ENCODE data around the gene NTRK2. TPM values are rescaled to one million over a fixed set of nuclear protein-coding genes. Genes with fewer than 3 reads are reported as not detected.

Gene NTRK2
- total RNA-seq, 2 experiments from 2014 or later: 0.45 to 0.65 TPM

GRCh38 chr9:84694248-84694647 is 24.7 kb downstream of the NTRK2 start:
- no peaks in the 10 kb centered on the region for H3K4me1 Mint-ChIP-seq (ENCODE audit: low read depth)
- ChIA-PET POLR2A (no interaction called here), CTCF (interaction anchor here (1.0 to 2.8 kb wide), 2 partner anchors 23 to 87 kb away, joined by 3 to 29 read pairs; no protein-coding TSS in a partner anchor)
- no peaks in the 10 kb centered on the region for H3K36me3 Mint-ChIP-seq
- no peaks in the 10 kb centered on the region for H3K9me3 Mint-ChIP-seq
- no peak overlapping the region for H3K27ac Mint-ChIP-seq
- intact Hi-C loops (cut with micrococcal nuclease): loop anchor here (10.0 kb wide), 1 partner anchor 299 kb away; no protein-coding TSS in a partner anchor
- no peaks in the 10 kb centered on the region for H3K27me3 Mint-ChIP-seq
- no peak overlapping the region for H3K4me3 Mint-ChIP-seq
- no peak for DNase-seq

GRCh38 chr9:84697042-84697441 is 27.5 kb downstream of the NTRK2 start:
- no peak for DNase-seq
- intact Hi-C loops (cut with micrococcal nuclease): loop anchor here (1.0 to 10.0 kb wide), 3 partner anchors 84 to 302 kb away; no protein-coding TSS in a partner anchor
- H3K9me3 Mint-ChIP-seq: no peaks in the 10 kb centered on the region
- H3K4me3 Mint-ChIP-seq: no peak overlapping the region
- H3K27ac Mint-ChIP-seq: no peak overlapping the region
- POLR2A ChIA-PET: no interaction called here
- CTCF ChIA-PET: interaction anchor here (0.9 to 3.3 kb wide), 6 partner anchors 58 to 729 kb away, joined by 3 to 82 read pairs (median 6); no protein-coding TSS in a partner anchor
- H3K27me3 Mint-ChIP-seq: peaks cover 3% of the 10 kb centered on the region
- no peaks in the 10 kb centered on the region for H3K36me3 Mint-ChIP-seq
- peaks cover 4% of the 10 kb centered on the region for H3K4me1 Mint-ChIP-seq (ENCODE audit: low read depth)

DNA sequence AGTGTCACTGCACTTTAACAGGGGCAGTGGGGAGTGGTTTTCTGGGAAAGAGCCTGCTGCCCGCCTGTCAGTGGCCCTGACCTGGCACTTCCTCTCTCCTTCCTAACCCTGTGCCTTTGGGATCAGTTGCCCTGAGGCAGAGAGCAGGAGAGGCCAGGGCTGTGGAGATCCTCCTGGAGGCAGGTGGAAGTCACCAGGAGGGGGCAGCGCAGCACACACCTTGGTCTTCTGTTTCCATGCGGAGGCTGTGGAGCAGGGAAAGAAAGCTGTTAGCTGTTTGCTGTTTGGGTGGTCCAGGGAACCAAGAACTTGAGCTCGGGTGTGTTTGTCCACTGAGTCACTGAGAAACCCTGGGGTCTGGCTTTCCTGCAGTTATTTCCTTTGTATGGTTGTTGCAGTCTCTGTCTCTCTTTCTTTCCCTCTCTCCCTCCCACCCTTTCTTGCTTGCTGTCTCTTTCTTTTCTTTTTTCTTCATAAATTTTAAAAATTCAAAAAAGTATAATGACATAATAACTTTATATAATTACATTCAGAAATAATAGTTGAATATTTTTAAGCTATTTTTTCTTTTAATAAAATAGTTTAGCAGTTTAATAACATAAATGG is 28.1 kb downstream of the NTRK2 start:
- Mint-ChIP-seq H3K9me3 (no peaks in the 10 kb centered on the region), H3K4me1 (ENCODE audit: low read depth) (peaks cover 4% of the 10 kb centered on the region), H3K27me3 (peaks cover 3% of the 10 kb centered on the region), H3K27ac (no peak overlapping the region), H3K36me3 (no peaks in the 10 kb centered on the region), H3K4me3 (no peak overlapping the region)
- intact Hi-C loops (cut with micrococcal nuclease): loop anchor here (1.0 to 10.0 kb wide), 3 partner anchors 84 to 303 kb away; no protein-coding TSS in a partner anchor
- DNase-seq: peak; percentile 72
- ChIA-PET POLR2A (no interaction called here), CTCF (interaction anchor here (0.6 to 3.3 kb wide), 15 partner anchors 18 to 913 kb away, joined by 3 to 82 read pairs (median 4); no protein-coding TSS in a partner anchor)

DNA sequence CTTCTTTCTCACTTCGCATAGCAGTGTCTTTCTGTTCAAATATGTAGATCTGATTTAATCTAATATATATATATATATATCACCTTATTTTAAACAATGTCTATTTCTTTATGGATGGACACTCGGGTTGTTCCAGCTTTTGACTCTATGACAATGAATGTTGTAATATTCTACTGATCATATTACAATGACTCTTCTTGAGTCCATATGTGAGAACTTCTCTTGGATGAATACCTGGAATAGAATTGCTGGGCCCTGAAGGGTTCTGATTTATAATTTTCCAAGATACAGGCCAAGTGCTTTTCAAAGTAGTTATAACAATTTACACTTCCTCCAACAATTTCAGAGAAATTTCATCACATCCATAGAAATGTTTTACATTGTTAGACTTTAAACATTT is 28.8 kb downstream of the NTRK2 start:
- Mint-ChIP-seq H3K27me3 (peaks cover 3% of the 10 kb centered on the region), H3K36me3 (no peaks in the 10 kb centered on the region), H3K9me3 (no peaks in the 10 kb centered on the region), H3K27ac (no peak overlapping the region), H3K4me1 (ENCODE audit: low read depth) (peaks cover 4% of the 10 kb centered on the region), H3K4me3 (no peak overlapping the region)
- CTCF ChIA-PET: interaction anchor here (0.6 to 3.3 kb wide), 12 partner anchors 17 to 914 kb away, joined by 3 to 82 read pairs (median 4); no protein-coding TSS in a partner anchor
- intact Hi-C loops (cut with micrococcal nuclease): loop anchor here (10.0 kb wide), 1 partner anchor 304 kb away; no protein-coding TSS in a partner anchor
- DNase-seq: no peak
- POLR2A ChIA-PET: no interaction called here

- no peak overlapping the region for H3K27ac Mint-ChIP-seq
- peaks cover 4% of the 10 kb centered on the region for H3K4me1 Mint-ChIP-seq (ENCODE audit: low read depth)
- no peak for DNase-seq
- H3K36me3 Mint-ChIP-seq: no peaks in the 10 kb centered on the region
- H3K4me3 Mint-ChIP-seq: no peak overlapping the region
- intact Hi-C loops (cut with micrococcal nuclease): loop anchor here (10.0 kb wide), 1 partner anchor 305 kb away; no protein-coding TSS in a partner anchor
- CTCF ChIA-PET: interaction anchor here (1.1 to 1.2 kb wide), 2 partner anchors 80 to 82 kb away, joined by 3 to 6 read pairs; no protein-coding TSS in a partner anchor
- no peaks in the 10 kb centered on the region for H3K9me3 Mint-ChIP-seq
- POLR2A ChIA-PET: no interaction called here
- peaks cover 3% of the 10 kb centered on the region for H3K27me3 Mint-ChIP-seq
These were observed 30.5 kb downstream of the NTRK2 start for GRCh38 chr9:84699984-84700383.

DNA sequence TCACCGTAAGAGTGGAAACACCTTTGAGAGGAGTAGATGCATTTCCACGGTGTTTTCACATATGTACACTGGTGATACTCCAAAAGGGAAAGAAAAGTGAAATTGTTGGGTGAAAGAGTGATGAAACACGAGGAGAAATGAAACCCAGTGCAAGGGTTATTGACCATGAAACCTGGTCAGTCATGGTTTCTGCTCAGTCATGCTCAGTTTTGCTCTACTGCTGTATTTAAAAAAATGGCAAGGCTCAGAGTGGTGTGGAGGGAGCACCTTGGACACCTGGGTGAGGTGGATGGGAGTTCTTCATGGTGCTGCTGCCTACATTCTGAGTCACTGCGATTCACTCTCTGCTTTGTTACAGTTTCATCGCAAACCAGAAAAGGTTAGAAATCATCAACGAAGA is 32.3 kb downstream of the NTRK2 start:
- no peaks in the 10 kb centered on the region for H3K9me3 Mint-ChIP-seq
- H3K4me3 Mint-ChIP-seq: no peak overlapping the region
- CTCF ChIA-PET: interaction anchor here (1.8 kb wide), 1 partner anchor 79 kb away, joined by 4 read pairs; no protein-coding TSS in a partner anchor
- H3K27ac Mint-ChIP-seq: no peak overlapping the region
- intact Hi-C loops (cut with micrococcal nuclease): no loop called here
- H3K36me3 Mint-ChIP-seq: no peaks in the 10 kb centered on the region
- H3K27me3 Mint-ChIP-seq: peaks cover 3% of the 10 kb centered on the region
- DNase-seq: no peak
- POLR2A ChIA-PET: no interaction called here
- peaks cover 4% of the 10 kb centered on the region for H3K4me1 Mint-ChIP-seq (ENCODE audit: low read depth)

- no peak overlapping the region for H3K4me3 Mint-ChIP-seq
These were observed 32.9 kb downstream of the NTRK2 start for GRCh38 chr9:84702471-84702870.

GRCh38 chr9:84703793-84704192 is 34.3 kb downstream of the NTRK2 start:
- Mint-ChIP-seq H3K4me1 (ENCODE audit: low read depth) (peaks cover 9% of the 10 kb centered on the region), H3K9me3 (no peaks in the 10 kb centered on the region), H3K4me3 (no peak overlapping the region), H3K27ac (no peak overlapping the region), H3K36me3 (no peaks in the 10 kb centered on the region), H3K27me3 (peaks cover 3% of the 10 kb centered on the region)
- no peak for DNase-seq
- CTCF ChIA-PET: interaction anchor here (1.8 kb wide), 1 partner anchor 77 kb away, joined by 4 read pairs; no protein-coding TSS in a partner anchor
- POLR2A ChIA-PET: no interaction called here
- intact Hi-C loops (cut with micrococcal nuclease): no loop called here

More at GRCh38 chr9:84702471-84702870, 32.9 kb downstream of the NTRK2 start:
- intact Hi-C loops (cut with micrococcal nuclease): no loop called here
- ChIA-PET CTCF (interaction anchor here (1.8 kb wide), 1 partner anchor 78 kb away, joined by 4 read pairs; no protein-coding TSS in a partner anchor), POLR2A (no interaction called here)
- peaks cover 4% of the 10 kb centered on the region for H3K4me1 Mint-ChIP-seq (ENCODE audit: low read depth)
- H3K27me3 Mint-ChIP-seq: peaks cover 3% of the 10 kb centered on the region
- H3K27ac Mint-ChIP-seq: no peak overlapping the region
- H3K9me3 Mint-ChIP-seq: no peaks in the 10 kb centered on the region
- H3K36me3 Mint-ChIP-seq: no peaks in the 10 kb centered on the region
- no peak for DNase-seq

DNA sequence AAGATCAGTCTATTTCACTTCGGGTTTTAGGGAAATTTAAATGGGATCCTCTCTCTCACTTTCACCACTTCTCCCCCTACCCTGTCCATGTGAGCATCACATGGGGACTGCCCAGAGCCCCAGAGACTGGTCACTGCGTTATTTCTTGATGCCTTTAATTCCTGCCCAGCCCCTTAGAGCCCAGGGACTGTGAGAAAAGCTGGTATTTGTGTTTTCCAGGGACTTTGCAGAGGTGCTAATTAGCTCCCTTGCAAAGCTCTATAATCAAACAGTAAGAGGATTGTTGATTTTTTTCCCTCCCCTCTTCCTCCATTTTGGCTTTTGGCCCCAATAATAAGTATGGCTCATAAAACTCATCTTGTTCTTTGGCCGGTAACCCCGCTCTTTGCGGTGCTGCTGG is 35.6 kb downstream of the NTRK2 start:
- POLR2A ChIA-PET: no interaction called here
- intact Hi-C loops (cut with micrococcal nuclease): no loop called here
- Mint-ChIP-seq H3K4me3 (no peak overlapping the region), H3K4me1 (ENCODE audit: low read depth) (peaks cover 16% of the 10 kb centered on the region), H3K9me3 (no peaks in the 10 kb centered on the region), H3K27me3 (no peaks in the 10 kb centered on the region), H3K27ac (no peak overlapping the region), H3K36me3 (no peaks in the 10 kb centered on the region)
- CTCF ChIA-PET: interaction anchor here (0.9 kb wide), 1 partner anchor 9 kb away, joined by 3 read pairs; no protein-coding TSS in a partner anchor
- DNase-seq: no peak

DNA sequence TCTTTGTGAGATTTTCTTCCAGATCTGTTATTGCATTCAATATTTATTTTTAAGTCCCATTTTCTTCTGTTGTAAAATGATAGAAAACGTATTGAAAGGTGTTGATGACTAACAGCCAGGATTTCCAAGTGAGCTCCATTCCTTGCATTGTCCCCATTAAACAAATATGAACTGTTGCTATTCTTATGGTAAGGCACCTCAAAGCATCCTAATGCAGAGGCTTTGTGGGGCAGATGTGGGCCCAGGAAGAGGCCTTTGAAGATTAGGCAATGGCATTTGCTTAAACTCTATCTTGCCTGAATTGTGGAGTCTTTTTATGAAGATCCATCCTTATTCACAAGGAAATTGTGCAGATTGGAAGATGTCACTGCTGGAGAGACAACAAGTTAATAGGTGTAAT is 38.9 kb downstream of the NTRK2 start:
- no peak overlapping the region for H3K27ac Mint-ChIP-seq
- intact Hi-C loops (cut with micrococcal nuclease): no loop called here
- POLR2A ChIA-PET: no interaction called here

GRCh38 chr9:84709056-84709455 is 39.5 kb downstream of the NTRK2 start:
- Mint-ChIP-seq H3K4me1 (ENCODE audit: low read depth) (peaks cover 15% of the 10 kb centered on the region), H3K27me3 (peaks cover 3% of the 10 kb centered on the region), H3K36me3 (no peaks in the 10 kb centered on the region), H3K4me3 (no peak overlapping the region), H3K27ac (no peak overlapping the region), H3K9me3 (no peaks in the 10 kb centered on the region)
- intact Hi-C loops (cut with micrococcal nuclease): no loop called here
- DNase-seq: no peak
- ChIA-PET CTCF (no interaction called here), POLR2A (no interaction called here)

More for the DNA sequence above, 38.9 kb downstream of the NTRK2 start:
- H3K9me3 Mint-ChIP-seq: no peaks in the 10 kb centered on the region
- H3K4me1 Mint-ChIP-seq (ENCODE audit: low read depth): peaks cover 15% of the 10 kb centered on the region
- DNase-seq: no peak
- H3K4me3 Mint-ChIP-seq: no peak overlapping the region
- H3K36me3 Mint-ChIP-seq: no peaks in the 10 kb centered on the region
- H3K27me3 Mint-ChIP-seq: peaks cover 3% of the 10 kb centered on the region
- CTCF ChIA-PET: no interaction called here

- intact Hi-C loops (cut with micrococcal nuclease): loop anchor here (2.0 kb wide), 1 partner anchor 44 kb away; no protein-coding TSS in a partner anchor
- ChIA-PET POLR2A (no interaction called here), CTCF (interaction anchor here (1.5 kb wide), 1 partner anchor 14 kb away, joined by 4 read pairs; no protein-coding TSS in a partner anchor)
- H3K27me3 Mint-ChIP-seq: peaks cover 3% of the 10 kb centered on the region
- no peaks in the 10 kb centered on the region for H3K9me3 Mint-ChIP-seq
- H3K4me3 Mint-ChIP-seq: no peak overlapping the region
- no peaks in the 10 kb centered on the region for H3K36me3 Mint-ChIP-seq
- H3K4me1 Mint-ChIP-seq (ENCODE audit: low read depth): peaks cover 15% of the 10 kb centered on the region
- no peak for DNase-seq
- H3K27ac Mint-ChIP-seq: no peak overlapping the region
These were observed 41.3 kb downstream of the NTRK2 start for GRCh38 chr9:84710701-84711397.
